Caco-2 (cell line): Measurements from ENCODE around the gene LMNTD1. TPM values are rescaled to one million over a fixed set of nuclear protein-coding genes. Genes with fewer than 3 reads are reported as not detected.

Source experiments
- BruUV-seq: library from RNA; stranded (reverse); fragments of 400-500 nt; replicated peaks from 2 replicates; lab custom pipeline; 2021; lab: Mats Ljungman, UMichigan
- CTCF ChIA-PET: fragments of 300-600 bp; sonication (Branson Sonifier 250); formaldehyde crosslinking; loops from one replicate; lab custom pipeline; 2022; ENCODE audit warnings: antibody characterized with exemption; lab: Charles Lee
- POLR2A ChIA-PET: fragments of 300-600 bp; sonication (Branson Sonifier 250); formaldehyde crosslinking; loops from one replicate; lab custom pipeline; 2022; ENCODE audit warnings: antibody characterized with exemption; lab: Charles Lee
- DNase-seq, 2 experiments: peaks; one replicate each; pipeline versions ENCODE4 v3.0.0 to v3.0.0-alpha.2; 2020 to 2022
- H3K27me3 ChIP-seq: replicated peaks from 2 replicates; pipeline ENCODE4 v1.6.0; 2011; ENCODE audit warnings: low read length; ENCODE audit not compliant: control insufficient read depth, insufficient read depth
- H3K36me3 ChIP-seq: 2 replicates; pipeline ENCODE4 v1.5.1; 2011; ENCODE audit warnings: low read length; ENCODE audit not compliant: control insufficient read depth, insufficient read depth
- H3K4me1 ChIP-seq: fragments of 250-450 bp; sonication (Bioruptor Pico); 2 replicates; pipeline ENCODE4 v1.5.1; 2020; ENCODE audit warnings: mild to moderate bottlenecking
- H3K4me3 ChIP-seq: 2 replicates; pipeline ENCODE4 v1.5.1; 2011; ENCODE audit warnings: low read depth, mild to moderate bottlenecking, control low read depth, low read length
- H3K9me3 ChIP-seq: fragments of 250-450 bp; sonication (Bioruptor Pico); 2 replicates; pipeline ENCODE4 v1.5.1; 2020; ENCODE audit warnings: mild to moderate bottlenecking, moderate library complexity
- H3K27ac Mint-ChIP-seq: one replicate; pipeline ENCODE4 v1.8.0; 2022; ENCODE audit warnings: mixed read lengths; ENCODE audit not compliant: unreplicated experiment
- H3K27me3 Mint-ChIP-seq: one replicate; pipeline ENCODE4 v1.8.0; 2022; ENCODE audit warnings: mixed read lengths; ENCODE audit not compliant: insufficient read depth, unreplicated experiment
- H3K36me3 Mint-ChIP-seq: one replicate; pipeline ENCODE4 v1.8.0; 2022; ENCODE audit warnings: mild to moderate bottlenecking, mixed read lengths; ENCODE audit not compliant: insufficient read depth, unreplicated experiment
- H3K4me1 Mint-ChIP-seq: one replicate; pipeline ENCODE4 v1.8.0; 2022; ENCODE audit warnings: low read depth, mixed read lengths; ENCODE audit not compliant: unreplicated experiment
- H3K4me3 Mint-ChIP-seq: one replicate; pipeline ENCODE4 v1.8.0; 2022; ENCODE audit warnings: mild to moderate bottlenecking, moderate library complexity, mixed read lengths; ENCODE audit not compliant: unreplicated experiment
- H3K9me3 Mint-ChIP-seq: one replicate; pipeline ENCODE4 v1.8.0; 2022; ENCODE audit warnings: mixed read lengths; ENCODE audit not compliant: unreplicated experiment
- CTCF ChIP-seq, 2 experiments: fragments of 200-600 bp in 1 of 2; IDR thresholded peaks; 1 replicate in 1 of 2; 2 replicates in 1 of 2; pipeline versions ENCODE4 v1.5.1 to v1.8.0; 2011 to 2022; ENCODE audit warnings: antibody characterized with exemption in 1 of 2, control low read depth in 1 of 2, inconsistent platforms in 1 of 2, low read depth in 1 of 2, low read length in 1 of 2, mild to moderate bottlenecking in 1 of 2, moderate library complexity in 1 of 2; ENCODE audit not compliant: insufficient read depth in 1 of 2, severe bottlenecking in 1 of 2, unreplicated experiment in 1 of 2
- intact Hi-C: fragments of 100-400 bp; cut with micrococcal nuclease; formaldehyde crosslinking; loops from one replicate; pipeline ENCODE4 v1.10.0; 2022; ENCODE audit not compliant: unreplicated experiment
- total RNA-seq: library from RNA; stranded (reverse); gene quantifications from 2 replicates; pipeline ENCODE4 v1.2.3, GENCODE V29; 2022

The LMNTD1 gene
- total RNA-seq, 1 experiment from 2014 or later, result not detected

GRCh38 chr12:25546318-25546717 is 6.8 kb downstream of the LMNTD1 start:
- TF ChIP-seq CTCF (IDR thresholded peaks at IDR 0.05; ENCODE audit: insufficient read depth in 1 of 2, low read depth in 1 of 2, low read length in 1 of 2, severe bottlenecking in 1 of 2, unreplicated experiment in 1 of 2), result no peak
- intact Hi-C loops, result no loop called here
- H3K9me3 Mint-ChIP-seq, result no peaks in the 10 kb centered on the region
- H3K4me3 ChIP-seq, result no peak overlapping the region
- no TSS peak for BruUV-seq
- H3K9me3 ChIP-seq, result no peaks in the 10 kb centered on the region
- H3K36me3 ChIP-seq, result no peaks in the 10 kb centered on the region
- no peak overlapping the region for H3K4me3 Mint-ChIP-seq
- no peaks in the 10 kb centered on the region for H3K36me3 Mint-ChIP-seq
- no peaks in the 10 kb centered on the region for H3K4me1 Mint-ChIP-seq
- H3K27ac Mint-ChIP-seq, result no peak overlapping the region
- DNase-seq, result no peak
- no peaks in the 10 kb centered on the region for H3K27me3 ChIP-seq
- ChIA-PET CTCF (no interaction called here), POLR2A (no interaction called here)
- H3K4me1 ChIP-seq, result no peaks in the 10 kb centered on the region
- no peaks in the 10 kb centered on the region for H3K27me3 Mint-ChIP-seq

- intact Hi-C loops, result no loop called here
- CTCF ChIA-PET, result no interaction called here
- no peak for TF ChIP-seq CTCF (IDR thresholded peaks at IDR 0.05; ENCODE audit: insufficient read depth in 1 of 2, low read depth in 1 of 2, low read length in 1 of 2, severe bottlenecking in 1 of 2, unreplicated experiment in 1 of 2)
- Histone ChIP-seq H3K9me3 (peaks cover 5% of the 10 kb centered on the region; the same call in 1 of the 2 replicates), H3K36me3 (no peaks in the 10 kb centered on the region), H3K4me3 (no peak overlapping the region), H3K27me3 (no peaks in the 10 kb centered on the region), H3K4me1 (no peaks in the 10 kb centered on the region)
- Mint-ChIP-seq H3K27ac (no peak overlapping the region), H3K4me3 (no peak overlapping the region), H3K36me3 (no peaks in the 10 kb centered on the region), H3K9me3 (peaks cover 20% of the 10 kb centered on the region), H3K27me3 (no peaks in the 10 kb centered on the region), H3K4me1 (peaks cover 13% of the 10 kb centered on the region)
- DNase-seq, result no peak
- BruUV-seq, result no TSS peak
- POLR2A ChIA-PET, result no interaction called here
Measured at GRCh38 chr12:25533150-25533549, 19.9 kb downstream of the LMNTD1 start.

GRCh38 chr12:25531502-25532052 is 21.5 kb downstream of the LMNTD1 start:
- BruUV-seq, result no TSS peak
- Mint-ChIP-seq H3K4me1 (peaks cover 13% of the 10 kb centered on the region), H3K9me3 (peaks cover 20% of the 10 kb centered on the region), H3K27ac (no peak overlapping the region), H3K4me3 (no peak overlapping the region), H3K27me3 (no peaks in the 10 kb centered on the region), H3K36me3 (no peaks in the 10 kb centered on the region)
- TF ChIP-seq CTCF (IDR thresholded peaks at IDR 0.05; ENCODE audit: insufficient read depth in 1 of 2, low read depth in 1 of 2, low read length in 1 of 2, severe bottlenecking in 1 of 2, unreplicated experiment in 1 of 2), result no peak
- DNase-seq, result no peak
- ChIA-PET CTCF (no interaction called here), POLR2A (no interaction called here)
- no peaks in the 10 kb centered on the region for H3K27me3 ChIP-seq
- H3K4me3 ChIP-seq, result no peak overlapping the region
- intact Hi-C loops, result no loop called here
- peaks cover 5% of the 10 kb centered on the region; the same call in 1 of the 2 replicates for H3K9me3 ChIP-seq
- no peaks in the 10 kb centered on the region for H3K4me1 ChIP-seq
- no peaks in the 10 kb centered on the region for H3K36me3 ChIP-seq
